VCaP (cell line): Measurements from ENCODE around the gene KRTAP5-4.
"Not testable (repeated sequence)": the region's sequence is repeated elsewhere in the genome, so short reads cannot be mapped to it uniquely, and the experiment has no call there.

Experiments
- H3K27ac ChIP-seq: fragments of 450-650 bp; 2 replicates; pipeline ENCODE4 v1.5.1; 2017
- CTCF ChIP-seq: fragments of 450-650 bp; conservative IDR thresholded peaks from 2 replicates; pipeline ENCODE4 v1.5.1; 2017; ENCODE audit warnings: mild to moderate bottlenecking, moderate library complexity

The KRTAP5-4 gene

DNA sequence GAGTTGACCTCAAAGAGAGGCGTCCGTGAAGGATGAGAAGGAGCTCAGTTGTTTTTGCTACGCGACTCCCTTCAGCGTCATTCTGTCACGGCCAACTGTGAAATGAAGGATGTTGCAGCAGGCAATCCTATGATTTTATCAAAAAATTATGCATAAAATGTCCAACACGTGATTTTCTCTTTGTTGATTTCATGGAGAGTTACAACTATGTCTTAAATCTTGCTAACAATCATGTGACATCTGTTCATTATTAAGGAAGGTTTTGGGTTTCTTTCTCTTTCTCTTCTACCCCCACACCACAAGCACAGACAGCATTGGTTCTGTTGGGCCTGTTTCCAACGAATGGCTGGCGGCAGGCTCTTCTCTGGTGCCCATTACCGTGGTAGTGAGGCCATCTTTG is 3.7 kb downstream of the KRTAP5-4 start:
- H3K27ac ChIP-seq: no peak overlapping the region
- no peak for TF ChIP-seq CTCF

DNA sequence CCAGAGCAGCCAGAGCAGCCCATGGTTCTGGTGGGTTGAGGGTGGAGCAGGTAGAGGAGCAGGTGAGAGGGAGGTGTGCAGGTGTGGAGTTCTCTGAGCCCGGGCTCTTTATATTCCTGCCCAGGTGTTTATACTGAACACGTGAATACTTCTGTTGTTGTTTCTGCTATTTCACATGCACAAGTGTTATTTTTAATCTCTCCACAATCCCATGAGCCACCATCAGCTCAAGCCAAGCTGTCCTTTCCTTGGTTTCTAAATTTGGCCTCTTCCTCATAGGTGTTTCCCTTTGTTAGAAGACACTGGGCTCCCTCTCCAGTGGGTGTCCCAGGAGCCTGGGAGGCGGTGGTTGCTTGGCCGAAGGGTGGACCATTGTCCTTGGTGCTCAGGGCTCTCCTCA is 13.6 kb downstream of the KRTAP5-4 start, which contains the start of gene KRTAP5-3:
Gene KRTAP5-3, minus strand, starts transcription at position 101 of the 400 bp plus-strand sequence. Its CDS starts 78 bp downstream, at position 23.
- no peak for TF ChIP-seq CTCF
- H3K27ac ChIP-seq: no peak within 1 kb of the TSS

DNA sequence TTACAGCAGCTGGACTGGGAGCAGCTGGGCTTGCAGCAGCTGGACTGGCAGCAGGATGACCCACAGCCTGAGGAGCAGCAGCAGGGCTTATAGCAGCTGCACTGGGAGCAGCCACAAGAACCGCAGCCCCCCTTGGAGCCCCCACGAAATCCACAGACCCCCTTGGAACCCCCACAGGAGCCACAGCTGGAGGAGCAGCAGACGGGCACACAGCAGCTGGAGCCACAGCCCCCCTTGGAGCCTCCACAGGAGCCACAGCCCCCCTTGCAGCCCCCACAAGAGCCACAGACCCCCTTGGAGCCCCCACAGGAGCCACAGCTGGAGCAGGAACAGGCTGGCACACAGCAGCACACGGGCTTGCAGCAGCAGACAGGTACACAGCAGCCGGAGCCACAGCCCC is 14.0 kb downstream of the KRTAP5-4 start:
- H3K27ac ChIP-seq: not testable (repeated sequence)

DNA sequence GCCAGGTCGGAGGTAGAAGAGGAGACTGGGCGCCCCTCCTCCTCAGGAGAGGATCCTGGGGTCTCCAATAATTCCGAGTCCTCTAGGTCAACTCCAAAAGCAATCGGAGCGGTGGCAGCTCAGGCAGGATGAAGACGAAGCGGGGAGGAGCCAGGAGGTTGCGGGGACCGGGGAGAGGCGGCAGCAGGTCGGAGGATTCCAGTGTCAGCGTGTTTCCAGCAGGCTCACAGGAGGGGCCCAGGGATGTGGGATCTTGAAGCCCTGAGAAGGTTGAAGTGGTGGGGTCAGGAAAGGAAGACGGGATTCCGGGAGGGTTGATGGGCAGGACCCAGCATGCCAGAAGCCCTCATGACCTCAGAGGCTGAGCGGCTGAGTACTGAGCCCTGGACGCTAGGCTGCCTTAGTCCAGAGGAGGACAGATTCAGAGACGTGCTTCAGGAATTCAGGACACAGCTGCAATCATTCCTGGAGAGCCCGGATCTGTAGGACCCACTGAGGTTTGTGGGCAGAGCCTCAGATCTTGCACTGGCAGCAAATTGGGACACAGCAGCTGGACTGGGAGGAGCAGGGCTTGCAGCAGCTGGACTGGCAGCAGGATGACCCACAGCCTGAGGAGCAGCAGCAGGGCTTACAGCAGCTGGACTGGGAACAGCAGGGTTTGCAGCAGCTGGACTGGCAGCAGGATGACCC is 14.6 kb downstream of the KRTAP5-4 start:
- H3K27ac ChIP-seq: not testable (repeated sequence)

DNA sequence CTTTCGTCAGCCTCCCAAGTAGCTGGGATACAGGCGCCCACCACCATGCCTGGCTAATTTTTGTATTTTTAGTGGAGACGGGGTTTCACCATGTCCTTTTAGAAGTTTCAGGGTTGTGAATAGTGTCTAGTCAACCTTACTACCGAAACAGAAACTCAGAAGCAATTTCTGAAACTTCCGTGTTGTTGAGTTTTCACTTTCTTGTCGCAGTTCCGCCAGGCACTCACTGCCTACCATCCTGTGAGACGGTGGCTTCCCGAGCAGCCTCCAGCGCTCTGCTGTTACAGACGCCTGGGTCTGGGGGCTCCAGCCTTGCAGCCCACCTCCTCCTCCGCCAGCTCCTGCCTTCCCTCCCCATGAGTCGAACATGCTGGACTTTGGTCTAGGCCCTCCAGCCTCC is 16.0 kb downstream of the KRTAP5-4 start:
- not testable (repeated sequence) for H3K27ac ChIP-seq

DNA sequence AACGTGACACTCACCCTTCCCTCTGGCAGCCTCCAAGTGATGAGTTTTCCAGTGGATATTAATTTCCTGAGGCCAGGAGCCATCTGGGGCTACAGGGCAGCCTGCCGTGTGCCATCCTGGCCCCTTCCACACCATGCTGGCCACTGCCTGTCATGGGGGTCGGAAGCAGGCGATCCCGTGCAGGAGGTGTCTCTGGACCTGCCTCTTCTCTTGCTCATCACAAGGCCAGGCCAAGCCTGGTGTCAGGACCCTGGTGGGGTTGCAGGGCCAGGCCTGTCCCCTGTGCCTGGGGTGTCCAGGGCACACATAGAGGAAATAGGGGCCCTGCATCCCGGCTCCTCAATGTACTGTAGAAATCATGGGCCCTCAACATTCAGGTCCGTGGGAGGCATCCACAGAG is 17.2 kb downstream of the KRTAP5-4 start:
- no peak overlapping the region for H3K27ac ChIP-seq
- no peak for TF ChIP-seq CTCF

GRCh38 chr11:1604181-1604580 is 17.8 kb downstream of the KRTAP5-4 start:
- H3K27ac ChIP-seq: no peak overlapping the region
- TF ChIP-seq CTCF: no peak

DNA sequence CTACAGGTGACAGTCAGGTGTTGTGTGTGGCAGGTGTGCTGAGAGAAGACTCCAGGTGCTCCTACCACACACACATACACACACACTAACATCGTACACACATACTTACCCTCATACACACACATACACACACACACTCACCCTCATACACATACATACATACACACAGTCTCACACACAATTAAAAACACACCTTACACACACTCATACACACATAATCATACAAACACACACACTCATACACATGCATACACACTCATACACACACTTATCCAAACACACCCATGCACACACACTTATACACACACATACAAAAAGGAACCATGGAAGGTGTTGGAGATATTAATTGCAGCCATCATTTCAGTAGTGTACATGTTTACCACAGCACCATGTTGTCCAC is 18.3 kb downstream of the KRTAP5-4 start:
- TF ChIP-seq CTCF: no peak
- H3K27ac ChIP-seq: no peak overlapping the region

- not testable (repeated sequence) for H3K27ac ChIP-seq
These were observed 20.3 kb downstream of the KRTAP5-4 start for GRCh38 chr11:1601663-1602062.

- TF ChIP-seq CTCF: no peak
- H3K27ac ChIP-seq: no peak overlapping the region
These were observed 21.3 kb downstream of the KRTAP5-4 start for GRCh38 chr11:1600626-1601025.
